Glutamatergic neuron (in vitro differentiated cells): ENCODE data around the gene POC1A. TPM values are rescaled to one million over a fixed set of nuclear protein-coding genes. Genes with fewer than 3 reads are reported as not detected.

Experiments
- DNase-seq: peaks from one replicate; pipeline ENCODE4 v3.0.0; 2022
- H3K27ac Mint-ChIP-seq: one replicate; pipeline ENCODE4 v1.8.0; 2020; ENCODE audit warnings: mild to moderate bottlenecking, mixed read lengths, inconsistent platforms; ENCODE audit not compliant: unreplicated experiment
- H3K27me3 Mint-ChIP-seq: one replicate; pipeline ENCODE4 v1.8.0; 2020; ENCODE audit warnings: mild to moderate bottlenecking, moderate library complexity, mixed read lengths, inconsistent platforms; ENCODE audit not compliant: unreplicated experiment
- H3K36me3 Mint-ChIP-seq: one replicate; pipeline ENCODE4 v1.8.0; 2020; ENCODE audit warnings: mild to moderate bottlenecking, mixed read lengths, inconsistent platforms; ENCODE audit not compliant: unreplicated experiment
- H3K4me1 Mint-ChIP-seq: one replicate; pipeline ENCODE4 v1.8.0; 2020; ENCODE audit warnings: mild to moderate bottlenecking, low read depth, mixed read lengths, inconsistent platforms; ENCODE audit not compliant: unreplicated experiment
- H3K4me3 Mint-ChIP-seq: one replicate; pipeline ENCODE4 v1.8.0; 2020; ENCODE audit warnings: mild to moderate bottlenecking, mixed read lengths, inconsistent platforms; ENCODE audit not compliant: unreplicated experiment
- H3K9me3 Mint-ChIP-seq: one replicate; pipeline ENCODE4 v1.8.0; 2020; ENCODE audit warnings: mild to moderate bottlenecking, moderate library complexity, mixed read lengths, inconsistent platforms; ENCODE audit not compliant: unreplicated experiment
- total RNA-seq: library from RNA; stranded (reverse); fragmentation: NEBNext Ultra II Directional; extraction: Animal tissue kit (Norgen Biotek cat#: 25700); gene quantifications from one replicate; pipeline ENCODE4 v1.2.1, GENCODE V29; 2021; ENCODE audit not compliant: unreplicated experiment
- TF ChIP-seq, protein P1 (sequence below): fragments of 200-600 bp; sonication (generic); IDR thresholded peaks from one replicate; pipeline ENCODE4 v1.5.0; 2021; ENCODE audit not compliant: partially characterized antibody, unreplicated experiment

Gene POC1A
- total RNA-seq, 1 donor from 2014 or later: 3.2 TPM

DNA sequence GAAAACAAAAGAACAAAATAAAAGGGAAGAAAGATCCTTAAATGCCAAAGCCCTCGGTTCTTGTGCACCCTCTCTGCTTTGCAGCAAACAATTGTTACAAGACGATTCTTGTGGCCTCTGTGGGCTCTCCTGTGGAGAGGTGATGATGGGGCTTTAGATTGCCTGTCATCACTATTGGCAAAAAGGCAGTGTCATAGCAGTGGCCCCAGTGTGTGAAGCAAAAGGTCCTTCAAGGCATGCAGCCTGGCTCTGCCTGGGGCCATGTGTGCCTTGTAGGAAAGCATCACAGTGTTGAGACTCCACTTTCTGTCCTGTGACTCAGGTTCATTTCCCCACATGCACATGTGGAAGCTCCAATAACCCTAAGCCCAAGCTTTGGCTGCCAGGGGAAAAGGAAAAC is 43.7 kb downstream of the POC1A start:
- no peak overlapping the region for H3K4me3 Mint-ChIP-seq
- peaks cover 2% of the 10 kb centered on the region for H3K9me3 Mint-ChIP-seq
- TF ChIP-seq, protein P1, sequence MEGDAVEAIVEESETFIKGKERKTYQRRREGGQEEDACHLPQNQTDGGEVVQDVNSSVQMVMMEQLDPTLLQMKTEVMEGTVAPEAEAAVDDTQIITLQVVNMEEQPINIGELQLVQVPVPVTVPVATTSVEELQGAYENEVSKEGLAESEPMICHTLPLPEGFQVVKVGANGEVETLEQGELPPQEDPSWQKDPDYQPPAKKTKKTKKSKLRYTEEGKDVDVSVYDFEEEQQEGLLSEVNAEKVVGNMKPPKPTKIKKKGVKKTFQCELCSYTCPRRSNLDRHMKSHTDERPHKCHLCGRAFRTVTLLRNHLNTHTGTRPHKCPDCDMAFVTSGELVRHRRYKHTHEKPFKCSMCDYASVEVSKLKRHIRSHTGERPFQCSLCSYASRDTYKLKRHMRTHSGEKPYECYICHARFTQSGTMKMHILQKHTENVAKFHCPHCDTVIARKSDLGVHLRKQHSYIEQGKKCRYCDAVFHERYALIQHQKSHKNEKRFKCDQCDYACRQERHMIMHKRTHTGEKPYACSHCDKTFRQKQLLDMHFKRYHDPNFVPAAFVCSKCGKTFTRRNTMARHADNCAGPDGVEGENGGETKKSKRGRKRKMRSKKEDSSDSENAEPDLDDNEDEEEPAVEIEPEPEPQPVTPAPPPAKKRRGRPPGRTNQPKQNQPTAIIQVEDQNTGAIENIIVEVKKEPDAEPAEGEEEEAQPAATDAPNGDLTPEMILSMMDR: no peak
- no peak for DNase-seq
- H3K36me3 Mint-ChIP-seq: no peaks in the 10 kb centered on the region
- peaks cover 3% of the 10 kb centered on the region for H3K27me3 Mint-ChIP-seq
- H3K4me1 Mint-ChIP-seq: peaks cover 16% of the 10 kb centered on the region
- no peak overlapping the region for H3K27ac Mint-ChIP-seq

DNA sequence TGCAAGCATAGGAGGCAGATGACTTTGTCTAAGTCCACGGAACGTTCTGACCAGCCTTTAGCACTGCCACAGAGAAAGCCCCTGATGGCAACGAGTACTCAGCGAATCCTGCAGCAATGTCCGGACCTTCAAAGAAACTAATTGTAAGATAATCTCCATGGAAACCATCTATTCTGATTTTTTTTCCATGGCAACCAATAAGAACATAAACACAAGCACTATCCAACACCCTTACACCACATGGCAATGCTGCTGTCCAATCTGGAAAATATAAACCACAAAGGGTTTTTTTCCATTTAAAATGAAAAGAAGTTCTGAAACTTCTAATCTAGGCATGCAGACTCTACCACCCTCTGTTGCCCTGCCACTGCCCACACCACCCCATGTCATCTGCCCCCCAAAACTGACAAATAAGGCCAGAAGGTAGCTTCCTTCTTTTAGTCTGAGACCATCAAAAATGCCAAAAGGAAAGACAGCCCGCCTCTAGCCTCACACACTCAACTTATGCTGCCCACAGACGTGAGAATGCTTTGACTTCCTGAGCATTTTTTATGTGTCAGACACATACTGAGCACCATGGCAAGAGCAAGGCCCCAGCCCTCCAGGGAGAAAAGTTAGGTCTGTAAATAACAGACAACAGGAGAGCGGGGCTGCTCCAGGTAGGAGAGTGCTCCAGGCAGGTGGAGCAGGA is 44.5 kb downstream of the POC1A start:
- H3K27ac Mint-ChIP-seq: no peak overlapping the region
- no peaks in the 10 kb centered on the region for H3K36me3 Mint-ChIP-seq
- peaks cover 3% of the 10 kb centered on the region for H3K27me3 Mint-ChIP-seq
- TF ChIP-seq, protein P1: no peak
- H3K4me1 Mint-ChIP-seq: peaks cover 16% of the 10 kb centered on the region
- H3K9me3 Mint-ChIP-seq: peaks cover 2% of the 10 kb centered on the region
- no peak for DNase-seq
- no peak overlapping the region for H3K4me3 Mint-ChIP-seq

DNA sequence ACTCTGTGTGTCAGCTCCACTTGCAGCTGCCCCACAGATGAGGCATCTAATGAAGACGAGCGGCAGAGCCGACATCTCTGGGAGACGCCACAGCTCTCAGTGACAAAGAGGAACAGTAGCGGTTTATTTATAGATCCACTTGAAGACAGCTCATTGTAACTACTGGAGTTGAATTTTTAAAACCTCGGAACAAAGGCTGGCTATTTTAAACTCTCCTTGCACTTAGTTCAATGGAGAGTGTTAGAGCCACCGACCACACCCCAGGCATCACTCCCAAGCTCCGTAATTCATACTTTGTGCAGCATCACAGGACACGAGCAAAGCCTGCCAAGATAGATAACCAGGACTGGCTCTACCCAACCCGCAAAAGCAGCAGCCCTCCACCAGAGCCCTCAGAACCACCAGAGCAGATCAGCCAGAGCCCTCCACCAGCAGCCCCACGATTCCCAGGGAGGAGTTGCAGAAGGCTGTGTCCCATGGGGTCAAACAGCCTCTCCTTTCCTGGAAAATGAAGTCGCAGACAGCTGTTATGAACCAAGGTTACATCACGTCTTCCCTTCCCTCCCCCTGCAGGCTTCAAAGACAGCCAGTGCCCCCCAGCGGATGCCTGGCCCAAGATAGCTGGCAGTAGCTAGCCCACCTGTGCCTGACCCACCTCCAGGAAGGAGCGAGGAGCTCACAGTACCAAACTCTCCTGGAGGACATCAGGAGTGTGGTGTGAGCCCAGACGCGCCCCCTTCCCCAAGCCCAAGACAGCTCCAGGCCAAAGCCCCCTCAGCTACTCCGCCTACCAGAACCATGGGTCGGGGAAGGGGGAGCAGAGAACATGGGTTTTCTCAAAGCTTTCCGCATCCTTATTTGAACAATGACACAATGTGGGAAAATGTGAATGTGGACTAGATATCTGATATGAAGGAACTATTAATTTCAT is 45.7 kb downstream of the POC1A start:
- Mint-ChIP-seq H3K4me3 (peak overlapping the region; percentile 58), H3K4me1 (peaks cover 16% of the 10 kb centered on the region), H3K9me3 (peaks cover 2% of the 10 kb centered on the region), H3K27me3 (peaks cover 3% of the 10 kb centered on the region), H3K36me3 (no peaks in the 10 kb centered on the region), H3K27ac (peak overlapping the region; percentile 52)
- DNase-seq: no peak
- TF ChIP-seq, protein P1: no peak

DNA sequence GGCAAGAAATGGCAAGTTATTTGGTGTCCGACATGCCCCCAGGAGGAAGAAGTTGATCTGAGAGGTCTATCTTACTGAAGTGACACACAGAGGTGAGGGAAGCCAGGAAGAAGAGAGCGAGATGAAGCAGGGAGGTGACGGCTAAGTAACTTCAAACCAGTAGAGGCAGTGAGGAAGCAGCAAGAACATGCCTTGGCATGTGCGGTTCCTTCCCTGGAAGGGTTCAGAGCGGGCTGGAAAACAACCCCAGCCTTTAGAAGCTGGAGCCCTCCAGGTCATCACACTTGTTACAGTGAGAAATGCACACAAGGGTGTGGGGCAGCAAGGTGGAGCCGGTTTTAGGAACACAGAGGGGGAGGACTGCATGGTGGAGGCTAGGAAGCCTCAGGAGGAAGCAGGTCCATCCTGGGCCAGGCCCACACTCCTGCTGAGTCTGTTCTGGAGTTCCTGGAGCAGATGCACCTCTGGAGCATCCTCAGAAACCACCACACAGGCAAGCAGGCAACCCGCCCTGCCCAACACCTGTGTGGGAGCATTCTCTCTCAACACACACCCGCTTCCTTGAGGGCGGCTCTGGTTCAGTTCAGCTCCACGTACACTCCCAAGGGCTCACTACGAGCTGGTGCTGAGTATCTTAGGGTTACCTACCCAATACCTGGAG is 47.1 kb downstream of the POC1A start:
- Mint-ChIP-seq H3K9me3 (peaks cover 2% of the 10 kb centered on the region), H3K36me3 (peaks cover 5% of the 10 kb centered on the region), H3K4me3 (no peak overlapping the region), H3K4me1 (peaks cover 16% of the 10 kb centered on the region), H3K27ac (no peak overlapping the region), H3K27me3 (peaks cover 3% of the 10 kb centered on the region)
- no peak for DNase-seq
- TF ChIP-seq, protein P1: no peak
